Inflammatory macrophage (primary cell): Measurements from ENCODE around the gene NRG2.

Experiments
- DNase-seq, 2 donors: peaks; one replicate each; pipeline ENCODE4 v3.0.0-alpha.2; 2020 to 2022

Gene NRG2

GRCh38 chr5:140040358-140040757, 2.7 kb downstream of the NRG2 start:
- DNase-seq, result no peak

GRCh38 chr5:140039561-140039960, 3.5 kb downstream of the NRG2 start:
- peak; percentile 29 to 31 for DNase-seq

GRCh38 chr5:140038373-140038957, 4.6 kb downstream of the NRG2 start:
- DNase-seq, result no peak

- DNase-seq, result no peak
Measured at GRCh38 chr5:140037012-140037411, 6.1 kb downstream of the NRG2 start.

- DNase-seq, result no peak
Measured at GRCh38 chr5:140035881-140036280, 7.2 kb downstream of the NRG2 start.

GRCh38 chr5:140033037-140033760, 9.9 kb downstream of the NRG2 start:
- no peak for DNase-seq

GRCh38 chr5:140032296-140032695, 10.8 kb downstream of the NRG2 start:
- no peak for DNase-seq

- DNase-seq, result no peak
Measured at GRCh38 chr5:140027807-140028206, 15.3 kb downstream of the NRG2 start.

- no peak for DNase-seq
Measured at GRCh38 chr5:140025736-140026135, 17.4 kb downstream of the NRG2 start.

- no peak for DNase-seq
Measured at GRCh38 chr5:140024928-140025327, 18.2 kb downstream of the NRG2 start.

GRCh38 chr5:140023611-140024191, 19.4 kb downstream of the NRG2 start:
- no peak for DNase-seq

- DNase-seq, result no peak
Measured at GRCh38 chr5:140020601-140021177, 22.4 kb downstream of the NRG2 start.

- DNase-seq, result no peak
Measured at GRCh38 chr5:140018920-140019644, 24.0 kb downstream of the NRG2 start.

- DNase-seq, result no peak
Measured at GRCh38 chr5:140018517-140018916, 24.6 kb downstream of the NRG2 start.

GRCh38 chr5:140018096-140018481, 25.0 kb downstream of the NRG2 start:
- DNase-seq, result no peak

- DNase-seq, result no peak
Measured at GRCh38 chr5:140017397-140018095, 25.6 kb downstream of the NRG2 start.

GRCh38 chr5:140015706-140016105, 27.4 kb downstream of the NRG2 start:
- no peak for DNase-seq

GRCh38 chr5:140014751-140015150, 28.3 kb downstream of the NRG2 start:
- no peak for DNase-seq

- DNase-seq, result no peak
Measured at GRCh38 chr5:140013536-140013935, 29.6 kb downstream of the NRG2 start.

- no peak for DNase-seq
Measured at GRCh38 chr5:140012443-140012842, 30.7 kb downstream of the NRG2 start.

- DNase-seq, result peak in 1 of 2 donors; percentile 27
Measured at GRCh38 chr5:140011297-140011802, 31.7 kb downstream of the NRG2 start.

- no peak for DNase-seq
Measured at GRCh38 chr5:140010798-140011197, 32.3 kb downstream of the NRG2 start.
